ENCODE data around the gene MMP20. TPM values are rescaled to one million over a fixed set of nuclear protein-coding genes. Genes with fewer than 3 reads are reported as not detected.

Gene MMP20
- polyA plus RNA-seq, 3 donors, result not detected

- H3K27ac ChIP-seq (ENCODE audit: low read depth, low read length), result no peak overlapping the region
- 82 to 90% (median 87%) methylated on average over 3 of the region's 3 CpGs for WGBS, 3 donors
These were observed 24.5 kb downstream of the MMP20 start for GRCh38 chr11:102600666-102601065.

DNA sequence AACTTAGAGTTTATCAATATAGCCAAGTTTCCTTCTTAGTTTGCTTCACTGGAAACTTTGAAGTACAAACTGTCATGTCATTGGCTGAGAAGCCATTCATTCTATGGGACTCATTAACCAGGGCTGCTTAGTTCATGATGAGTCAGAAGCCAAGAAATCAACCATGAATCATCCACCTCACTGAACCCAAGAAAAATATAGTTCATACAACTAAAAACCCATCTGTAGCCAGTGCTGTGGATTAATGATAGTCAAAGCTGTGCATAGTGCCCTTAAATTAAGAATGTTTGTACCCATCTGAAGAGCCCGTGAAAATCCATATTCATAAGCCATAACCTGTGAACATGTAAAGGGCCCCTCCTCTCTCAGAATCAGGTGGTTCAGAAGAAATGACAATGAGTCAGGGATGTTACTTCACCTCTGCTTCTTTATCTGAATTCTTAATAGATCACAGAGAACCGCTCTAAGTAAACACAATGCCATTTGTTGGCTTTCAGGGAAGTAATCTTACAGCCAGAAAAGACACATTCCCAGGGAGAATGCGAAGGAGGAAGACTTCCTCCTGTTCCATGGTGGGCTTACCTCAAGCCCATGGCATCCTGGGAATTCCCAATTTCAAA is 25.4 kb downstream of the MMP20 start:
- no peak overlapping the region for H3K27ac ChIP-seq (ENCODE audit: low read depth, low read length)
- WGBS, 3 donors, result 61 to 70% (median 66%) methylated on average over 3 of the region's 3 CpGs

DNA sequence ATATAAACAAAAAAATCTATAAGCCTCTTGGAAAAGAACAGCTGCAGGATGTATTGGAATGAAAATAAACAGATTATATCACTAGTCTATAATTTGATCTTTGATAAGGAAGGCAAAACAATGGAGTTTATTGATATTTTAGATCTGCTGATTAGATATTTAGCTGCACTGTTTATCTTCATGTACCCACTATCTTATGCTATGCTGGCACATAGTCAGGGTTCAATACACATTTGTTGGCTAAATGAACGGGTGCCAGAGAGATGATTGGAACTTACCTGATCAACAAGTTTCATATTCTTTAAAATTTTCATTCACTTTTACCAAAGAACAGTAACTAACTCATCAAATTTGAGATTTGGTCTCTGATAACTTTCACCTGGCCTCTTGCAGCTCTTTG is 26.9 kb downstream of the MMP20 start:
- 31 to 88% (median 81%) methylated on average over 1 of the region's 1 CpG for WGBS, 3 donors
- H3K27ac ChIP-seq (ENCODE audit: low read depth, low read length), result no peak overlapping the region

DNA sequence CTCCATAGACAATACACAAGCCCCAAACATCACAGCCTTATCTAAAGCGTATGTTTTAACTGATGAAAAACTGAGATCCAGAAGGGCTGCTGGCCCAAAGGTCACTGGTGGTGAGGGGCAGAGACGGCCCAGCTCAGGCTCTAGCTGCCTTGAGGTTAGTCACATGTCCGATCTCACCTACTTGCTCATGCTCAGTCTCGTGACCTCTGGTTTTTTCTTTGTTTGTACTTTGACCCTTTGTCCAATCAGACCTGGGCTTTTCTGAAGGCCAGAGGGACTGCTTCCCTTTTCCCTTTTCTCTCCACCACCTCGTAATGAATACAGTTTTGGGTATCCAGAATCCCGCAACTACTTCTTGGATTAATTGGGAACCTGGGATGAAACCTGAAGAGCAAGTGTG is 28.6 kb downstream of the MMP20 start:
- no peak overlapping the region for H3K27ac ChIP-seq (ENCODE audit: low read depth, low read length)
- 81 to 88% (median 84%) methylated on average over 6 of the region's 6 CpGs for WGBS, 3 donors

DNA sequence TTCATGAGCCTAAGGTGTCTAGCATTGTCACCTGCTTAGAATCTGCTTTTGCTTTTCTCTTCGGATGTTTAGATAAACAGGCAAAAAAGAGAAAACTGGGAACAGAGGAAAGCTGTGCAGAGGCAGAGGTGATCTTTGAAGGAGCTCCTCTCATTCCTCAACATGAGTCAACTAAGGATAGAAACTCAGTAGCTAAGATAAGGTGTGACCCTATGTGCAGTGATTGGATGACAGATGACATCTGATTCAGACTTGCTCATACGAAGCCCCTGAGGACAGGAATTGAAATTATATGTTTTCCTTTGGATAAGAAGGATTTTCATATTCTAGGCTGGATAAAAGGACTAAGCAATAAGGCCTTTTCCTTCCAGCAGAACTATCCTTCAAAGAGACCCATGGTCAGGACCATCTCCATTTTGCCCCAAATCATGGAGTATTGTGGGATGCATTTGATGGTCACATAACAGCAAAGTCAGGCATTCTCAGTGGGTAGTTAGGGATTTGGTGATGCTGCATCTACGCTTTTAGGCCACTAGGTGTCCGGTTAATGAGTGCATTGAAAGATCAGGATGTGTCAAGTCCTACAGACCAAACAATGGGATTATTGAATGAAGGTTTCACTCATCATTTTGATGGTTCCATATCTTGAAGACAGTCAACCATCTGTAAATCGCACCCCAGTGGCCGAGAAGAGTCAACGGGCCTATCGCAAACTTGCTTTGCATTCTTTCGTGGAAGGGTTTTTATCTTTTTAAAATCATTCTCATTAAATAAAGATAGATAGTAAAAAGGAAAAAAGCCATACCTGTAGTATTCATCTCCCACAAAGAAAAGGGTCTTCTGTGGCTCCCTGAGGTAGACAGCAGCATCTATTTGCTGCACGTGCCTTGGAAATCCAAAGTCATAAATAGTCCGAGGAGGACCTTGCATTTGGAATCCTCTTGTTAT is 32.2 kb downstream of the MMP20 start:
- 76 to 86% (median 84%) methylated on average over 11 of the region's 11 CpGs for WGBS, 3 donors

GRCh38 chr11:102592131-102592530 is 33.0 kb downstream of the MMP20 start:
- 92 to 97% (median 96%) methylated on average over 1 of the region's 1 CpG for WGBS, 3 donors

More for the DNA sequence above, 32.2 kb downstream of the MMP20 start:
- no peak overlapping the region for H3K27ac ChIP-seq (ENCODE audit: low read depth, low read length)

DNA sequence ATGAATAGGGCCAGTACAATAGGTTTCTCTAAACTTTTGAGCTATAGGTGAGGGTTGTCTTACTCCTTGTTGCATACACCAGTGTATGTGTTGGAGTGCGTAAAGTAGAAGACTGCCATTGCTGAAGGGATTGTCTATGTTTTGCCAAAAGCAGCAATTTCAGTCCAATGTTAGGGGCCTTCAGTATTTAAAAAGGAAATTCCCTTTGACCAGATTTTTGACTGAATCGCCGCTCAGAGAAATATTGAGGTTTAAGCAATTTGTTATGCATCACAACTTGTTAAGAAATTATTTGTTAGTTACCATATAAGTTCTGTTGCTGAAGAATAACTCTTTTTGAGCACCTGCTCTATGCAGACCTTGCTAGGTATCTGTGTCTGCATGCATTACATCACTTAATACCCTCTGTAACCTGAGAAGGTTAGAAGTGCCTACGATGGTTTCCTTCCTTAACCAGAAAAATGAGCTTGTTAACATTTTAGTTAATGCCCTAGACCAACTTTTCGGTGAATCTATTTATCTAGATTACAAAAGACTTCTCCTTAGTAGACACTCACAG is 33.9 kb downstream of the MMP20 start:
- WGBS, 3 donors, result 79 to 86% (median 83%) methylated on average over 5 of the region's 5 CpGs
- H3K27ac ChIP-seq (ENCODE audit: low read depth, low read length), result no peak overlapping the region

More at GRCh38 chr11:102592131-102592530, 33.0 kb downstream of the MMP20 start:
- no peak overlapping the region for H3K27ac ChIP-seq (ENCODE audit: low read depth, low read length)

- 55 to 68% (median 59%) methylated on average over 6 of the region's 6 CpGs for WGBS, 3 donors
These were observed 34.7 kb downstream of the MMP20 start for GRCh38 chr11:102590276-102591049.

GRCh38 chr11:102589047-102589459 is 36.1 kb downstream of the MMP20 start:
- 62 to 76% (median 71%) methylated on average over 2 of the region's 2 CpGs for WGBS, 3 donors
- no peak overlapping the region for H3K27ac ChIP-seq (ENCODE audit: low read depth, low read length)

More at GRCh38 chr11:102590276-102591049, 34.7 kb downstream of the MMP20 start:
- H3K27ac ChIP-seq (ENCODE audit: low read depth, low read length), result no peak overlapping the region

DNA sequence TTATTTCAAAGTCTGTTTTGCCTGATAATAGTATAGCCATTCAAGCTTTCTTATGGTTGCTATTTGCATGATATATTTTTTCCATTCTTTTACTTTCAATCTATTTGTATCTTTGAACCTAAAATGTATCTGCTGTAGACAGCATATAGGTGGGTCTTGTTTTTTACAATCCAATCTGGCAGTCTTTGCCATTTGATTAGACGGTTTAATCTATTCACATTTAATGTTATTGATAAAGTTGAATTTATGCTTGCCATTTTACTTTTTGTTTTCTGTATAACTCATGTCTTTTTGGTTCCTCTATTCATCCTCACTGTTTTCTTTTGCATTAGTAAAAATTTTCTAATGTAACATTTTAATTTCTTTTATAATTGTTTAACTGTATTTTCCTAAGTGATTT is 37.4 kb downstream of the MMP20 start:
- WGBS, 3 donors, result 78 to 91% (median 89%) methylated on average over 1 of the region's 1 CpG

GRCh38 chr11:102583141-102583873 is 41.8 kb downstream of the MMP20 start:
- 88 to 98% (median 97%) methylated on average over 2 of the region's 2 CpGs for WGBS, 3 donors

More for the DNA sequence above, 37.4 kb downstream of the MMP20 start:
- no peak overlapping the region for H3K27ac ChIP-seq (ENCODE audit: low read depth, low read length)

GRCh38 chr11:102582140-102582539 is 43.0 kb downstream of the MMP20 start:
- no peak overlapping the region for H3K27ac ChIP-seq (ENCODE audit: low read depth, low read length)
- WGBS, 3 donors, result 57 to 76% (median 67%) methylated on average over 1 of the region's 1 CpG

More at GRCh38 chr11:102583141-102583873, 41.8 kb downstream of the MMP20 start:
- no peak overlapping the region for H3K27ac ChIP-seq (ENCODE audit: low read depth, low read length)

- H3K27ac ChIP-seq (ENCODE audit: low read depth, low read length), result no peak overlapping the region
- WGBS, 3 donors, result 74 to 85% (median 84%) methylated on average over 4 of the region's 4 CpGs
These were observed 44.1 kb downstream of the MMP20 start for GRCh38 chr11:102581066-102581465.

GRCh38 chr11:102580185-102580951 is 44.8 kb downstream of the MMP20 start:
- H3K27ac ChIP-seq (ENCODE audit: low read depth, low read length), result no peak overlapping the region
- 74 to 76% (median 75%) methylated on average over 3 of the region's 3 CpGs for WGBS, 3 donors

DNA sequence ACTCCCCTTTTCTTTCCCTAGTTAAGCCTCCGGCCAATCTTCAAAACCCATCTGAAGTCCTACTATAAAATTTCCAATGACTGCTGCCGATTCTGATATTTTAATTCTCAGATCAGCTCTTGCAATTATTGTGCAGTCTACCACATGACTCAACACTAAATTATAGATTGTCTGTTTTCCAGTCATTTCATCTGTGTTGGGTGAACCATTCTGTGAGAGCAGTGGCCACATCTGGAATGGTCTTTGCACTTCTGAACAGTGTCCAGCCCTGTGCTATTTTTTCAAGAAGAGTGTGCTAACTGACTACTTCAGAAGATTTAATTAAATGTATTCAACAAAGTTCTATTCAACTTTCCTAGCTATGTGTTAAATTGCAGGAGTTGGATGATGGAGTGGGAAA is 47.4 kb downstream of the MMP20 start:
- 51 to 90% (median 82%) methylated on average over 2 of the region's 2 CpGs for WGBS, 3 donors
- no peak overlapping the region for H3K27ac ChIP-seq (ENCODE audit: low read depth, low read length)

- no peak overlapping the region for H3K27ac ChIP-seq (ENCODE audit: low read depth, low read length)
These were observed 48.0 kb downstream of the MMP20 start for GRCh38 chr11:102577182-102577581.

DNA sequence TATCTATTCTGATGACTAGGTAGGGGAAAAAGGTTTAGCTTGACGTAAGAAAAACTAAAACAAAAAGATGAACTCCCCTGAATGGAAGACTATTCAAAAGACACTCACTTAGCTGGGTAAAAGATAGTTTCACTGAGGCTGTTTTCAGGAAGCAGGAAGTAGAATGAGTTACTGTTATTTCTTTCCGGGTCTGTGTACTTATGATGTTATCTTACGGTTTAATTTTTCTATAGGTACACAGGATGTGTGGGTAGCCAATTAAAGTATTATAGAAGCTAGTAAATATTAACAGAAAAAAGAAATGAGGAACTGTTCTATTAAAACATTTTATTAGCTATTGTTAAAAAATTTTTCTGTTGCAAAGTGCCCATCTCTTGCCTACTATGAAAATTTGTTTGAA is 48.8 kb downstream of the MMP20 start:
- 52 to 62% (median 55%) methylated on average over 3 of the region's 3 CpGs for WGBS, 3 donors
- no peak overlapping the region for H3K27ac ChIP-seq (ENCODE audit: low read depth, low read length)
